G401.6 (cell line): ENCODE data around the gene IGFALS.

ENCODE experiments used
- FAIRE-seq: peaks from 2 replicates; lab custom pipeline; 2012; peaks lifted over from hg19 to GRCh38; lab: Jason Lieb, UNC

Gene IGFALS

GRCh38 chr16:1764971-1765370 is 28.5 kb downstream of the IGFALS start:
- FAIRE-seq: no peak

- FAIRE-seq: no peak
Observed at GRCh38 chr16:1763521-1764511, 29.7 kb downstream of the IGFALS start.

GRCh38 chr16:1762879-1763520 is 30.5 kb downstream of the IGFALS start:
- no peak for FAIRE-seq

- FAIRE-seq: no peak
Observed at GRCh38 chr16:1762196-1762878, 31.2 kb downstream of the IGFALS start.

- no peak for FAIRE-seq
Observed at GRCh38 chr16:1761751-1762150, 31.8 kb downstream of the IGFALS start.

DNA sequence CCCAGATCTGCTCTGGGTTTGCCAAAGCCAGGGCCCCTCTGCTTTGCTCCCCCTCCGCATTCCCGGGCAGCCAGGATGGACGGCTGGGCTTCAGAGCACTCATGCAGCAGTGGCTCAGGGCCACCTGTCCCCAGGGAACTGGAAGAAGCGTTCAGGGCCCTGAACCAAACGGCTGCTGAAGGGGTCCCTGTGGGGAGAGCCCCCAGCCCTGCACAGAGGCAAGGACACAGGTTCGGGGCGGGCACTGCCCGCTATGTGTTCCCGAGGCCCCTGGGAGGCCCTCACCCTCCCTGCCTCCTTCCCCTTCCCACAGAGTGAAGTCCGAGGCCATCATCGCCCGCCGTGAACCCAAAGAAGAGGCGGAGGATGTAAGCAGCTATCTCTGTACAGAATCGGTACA is 32.6 kb downstream of the IGFALS start:
- no peak for FAIRE-seq

GRCh38 chr16:1759511-1759910 is 34.0 kb downstream of the IGFALS start:
- no peak for FAIRE-seq

DNA sequence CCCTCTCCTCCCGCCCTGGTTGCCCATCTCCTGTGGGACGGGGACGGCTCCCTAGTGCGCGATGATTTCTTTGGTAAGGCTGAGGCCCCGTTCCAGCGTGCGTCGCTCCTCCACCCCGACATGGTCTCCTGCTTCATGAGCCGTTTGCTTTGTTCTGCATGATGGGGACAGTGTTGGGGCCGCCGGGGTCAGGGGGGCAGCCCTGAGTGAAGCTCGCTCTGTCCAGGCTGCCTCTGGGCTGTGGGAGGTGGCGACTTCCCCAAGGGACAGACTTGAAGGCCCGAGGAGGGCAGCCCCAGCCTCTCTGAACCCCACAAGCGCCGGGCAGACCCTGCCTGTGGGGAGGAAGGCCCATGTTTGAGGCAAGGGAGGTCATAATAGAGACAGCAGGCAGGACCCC is 34.6 kb downstream of the IGFALS start:
- no peak for FAIRE-seq

DNA sequence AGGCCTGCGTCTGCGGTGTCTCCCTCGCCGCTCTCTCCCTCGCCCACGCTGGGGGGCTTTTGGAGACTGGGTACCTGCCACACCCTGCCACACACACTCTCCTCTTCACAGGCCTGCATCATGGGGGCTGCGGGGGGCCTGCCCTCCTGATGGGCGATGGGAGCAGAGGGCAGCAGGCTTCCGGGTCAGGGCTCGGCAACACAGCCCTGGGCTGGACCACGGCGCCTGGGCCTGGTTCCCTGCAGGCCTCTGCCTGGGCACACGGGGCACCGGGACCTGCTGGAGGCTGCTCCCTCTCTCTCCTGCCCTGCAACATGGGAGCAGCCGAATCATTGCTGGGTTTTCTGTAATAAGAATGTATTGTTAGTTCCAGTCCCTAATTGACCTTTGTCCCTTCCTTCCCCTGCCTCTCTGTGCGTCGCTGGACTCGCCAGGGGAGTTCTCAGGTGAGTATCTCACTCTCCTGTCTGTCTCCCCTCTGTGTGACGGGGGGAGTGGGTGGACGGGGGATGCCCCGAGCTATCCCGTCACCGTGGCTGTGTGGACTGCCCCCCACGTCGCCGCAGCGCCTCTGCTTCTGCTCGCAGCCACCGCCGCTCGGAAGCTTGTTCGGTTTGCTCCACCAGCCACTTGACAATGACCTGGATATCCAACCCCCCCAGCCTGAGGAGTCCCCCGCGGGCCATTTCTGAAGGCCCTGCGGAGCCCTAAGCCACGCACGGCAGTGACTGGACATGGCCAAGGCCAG is 35.6 kb downstream of the IGFALS start:
- FAIRE-seq: no peak

- no peak for FAIRE-seq
Observed at GRCh38 chr16:1754204-1754603, 39.3 kb downstream of the IGFALS start.

GRCh38 chr16:1752853-1753252 is 40.7 kb downstream of the IGFALS start:
- FAIRE-seq: no peak

- FAIRE-seq: no peak
Observed at GRCh38 chr16:1751946-1752345, 41.6 kb downstream of the IGFALS start.

GRCh38 chr16:1749152-1750117 is 44.1 kb downstream of the IGFALS start:
- no peak for FAIRE-seq

GRCh38 chr16:1747934-1748333 is 45.6 kb downstream of the IGFALS start:
- FAIRE-seq: no peak

DNA sequence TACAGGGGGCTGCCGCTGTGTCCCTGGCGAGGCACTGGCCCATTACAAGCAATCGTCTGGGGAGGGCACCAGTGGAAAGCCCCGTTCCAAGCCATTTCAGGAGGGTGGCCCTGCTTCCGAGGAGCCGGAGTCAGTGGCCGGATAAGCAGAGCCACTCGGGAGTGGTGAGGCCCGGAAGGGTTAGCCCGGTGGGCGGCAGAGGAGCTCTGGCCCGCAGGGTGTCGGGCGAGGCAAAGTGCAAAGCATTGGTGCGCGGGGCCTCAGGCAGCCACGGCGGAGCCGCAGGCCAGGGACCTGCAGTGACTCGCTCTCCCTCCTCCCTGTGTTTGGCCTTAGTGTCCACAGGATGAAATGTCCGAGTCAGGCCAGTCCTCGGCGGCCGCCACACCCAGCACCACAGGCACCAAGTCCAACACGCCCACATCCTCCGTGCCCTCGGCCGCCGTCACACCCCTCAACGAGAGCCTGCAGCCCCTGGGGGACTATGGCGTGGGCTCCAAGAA is 46.8 kb downstream of the IGFALS start:
- FAIRE-seq: no peak

DNA sequence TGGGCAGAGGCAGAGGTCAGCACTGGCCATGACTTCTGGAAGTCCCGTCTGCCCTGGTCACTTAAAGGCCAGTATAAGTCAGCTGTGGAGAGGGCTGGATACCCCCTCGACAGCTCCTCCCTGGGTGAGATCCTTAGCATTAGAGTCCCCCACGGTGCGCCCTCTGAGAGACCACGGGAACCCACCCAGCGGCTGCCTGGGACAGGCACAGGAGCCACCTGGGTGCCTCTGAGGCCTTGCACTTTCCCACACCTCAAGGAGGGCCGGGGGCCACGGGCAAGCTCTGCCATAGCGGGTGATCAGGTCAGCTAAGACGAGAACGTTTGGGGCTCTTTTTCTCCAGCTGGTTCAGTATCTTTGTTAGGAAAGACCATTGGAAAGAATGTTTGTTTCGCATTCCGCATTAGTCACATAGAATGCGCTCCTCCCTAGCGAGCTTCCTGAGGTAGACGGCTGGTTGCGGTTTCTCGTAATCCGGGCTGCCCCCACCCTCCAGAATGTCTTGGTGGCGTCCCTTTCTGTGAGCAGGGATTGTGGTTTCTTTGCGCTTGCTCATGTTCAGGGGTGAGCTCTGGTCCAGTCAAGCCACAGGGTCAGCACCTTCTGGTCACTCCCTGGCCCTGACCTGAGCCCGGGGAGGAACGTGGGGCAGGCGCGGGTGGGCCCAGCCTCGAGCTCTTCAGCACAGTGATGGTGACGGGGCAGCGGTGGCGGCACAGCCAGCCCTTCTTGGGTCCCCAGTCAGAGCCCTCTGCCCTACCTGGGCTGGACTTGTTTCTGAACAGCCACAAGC is 47.4 kb downstream of the IGFALS start:
- no peak for FAIRE-seq

DNA sequence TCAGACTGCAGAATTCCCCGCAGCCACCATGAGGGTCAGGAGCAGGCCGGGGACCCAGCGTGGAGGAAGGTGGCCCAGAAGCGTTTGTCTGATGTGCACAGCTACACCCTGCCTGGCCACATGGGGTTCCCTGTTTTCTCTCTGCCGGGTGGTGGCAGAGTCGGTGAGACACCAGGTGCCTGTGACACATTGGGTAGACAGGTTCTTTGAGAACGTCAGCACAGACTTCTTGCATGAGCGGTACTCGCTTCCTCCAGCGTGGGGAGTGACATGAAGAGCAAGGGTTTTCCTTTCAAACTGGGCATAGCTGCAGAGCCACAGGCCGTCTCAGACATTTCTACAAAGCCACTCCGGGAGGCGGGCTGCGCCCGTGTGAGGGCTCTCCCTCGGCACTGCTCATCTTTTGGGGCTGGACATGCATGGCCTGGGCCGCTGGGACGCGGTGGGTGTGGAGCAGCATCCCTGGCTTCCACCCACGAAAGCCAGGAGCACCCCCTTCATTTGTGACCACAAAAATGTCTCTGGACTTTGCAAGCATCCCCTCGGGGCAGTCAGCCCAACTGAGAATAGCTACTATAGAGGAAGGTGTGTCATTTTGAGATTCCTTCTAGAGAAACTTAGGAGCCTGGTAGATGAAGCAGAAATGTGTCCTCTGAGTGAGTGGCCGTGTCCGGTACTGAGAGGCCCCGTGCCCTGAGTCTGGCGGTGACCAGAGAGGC is 48.2 kb downstream of the IGFALS start:
- FAIRE-seq: no peak

DNA sequence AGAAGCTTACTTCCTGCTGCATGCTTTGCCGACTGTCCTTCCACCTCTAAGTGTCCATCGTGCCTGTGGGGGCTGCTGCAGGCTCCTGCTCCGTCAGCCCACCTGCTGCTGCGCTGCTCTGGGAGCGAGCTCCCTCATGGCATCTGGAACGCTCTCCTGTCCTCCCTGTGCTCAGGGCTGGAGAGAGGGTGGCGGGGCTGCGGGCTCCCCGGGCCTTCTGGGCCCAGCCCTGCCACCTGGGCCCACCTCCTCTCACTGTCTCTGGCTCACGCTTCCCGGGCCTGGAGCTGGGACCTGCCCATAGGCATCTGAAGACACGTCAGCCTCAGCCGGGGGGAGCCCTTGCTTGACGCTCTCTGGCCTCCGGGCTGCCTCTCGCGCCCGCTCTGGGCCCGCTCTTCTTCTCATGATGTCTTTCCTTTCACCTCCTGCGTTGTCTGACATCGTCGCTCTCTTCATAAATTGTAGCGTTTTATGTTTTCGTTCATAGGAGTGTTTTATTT is 49.1 kb downstream of the IGFALS start:
- no peak for FAIRE-seq
